ENCODE results near the gene ME2.

DNA sequence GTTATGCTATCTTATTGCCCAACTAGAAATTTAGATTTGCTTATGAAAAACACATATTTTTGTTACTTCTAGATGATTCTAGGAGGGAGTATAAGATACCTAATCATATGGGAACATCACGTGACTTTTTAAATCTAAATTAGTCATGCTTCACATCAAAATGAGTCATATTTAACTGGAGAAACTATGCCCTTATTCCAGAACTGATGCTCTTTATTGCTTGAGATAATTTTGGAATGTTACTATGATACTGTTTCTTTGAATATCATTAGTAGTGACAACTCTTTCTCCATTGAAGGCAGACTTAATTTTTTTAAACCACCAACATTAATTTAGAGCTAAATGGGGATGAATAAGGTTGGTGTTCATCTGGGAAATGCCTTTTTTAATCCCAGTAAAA, 69.0 kb downstream of the ME2 start:
- no peak for TF ChIP-seq NRF1 (IDR thresholded peaks at IDR 0.05; ENCODE audit: low read depth, low read length)
- TF ChIP-seq, protein P1, sequence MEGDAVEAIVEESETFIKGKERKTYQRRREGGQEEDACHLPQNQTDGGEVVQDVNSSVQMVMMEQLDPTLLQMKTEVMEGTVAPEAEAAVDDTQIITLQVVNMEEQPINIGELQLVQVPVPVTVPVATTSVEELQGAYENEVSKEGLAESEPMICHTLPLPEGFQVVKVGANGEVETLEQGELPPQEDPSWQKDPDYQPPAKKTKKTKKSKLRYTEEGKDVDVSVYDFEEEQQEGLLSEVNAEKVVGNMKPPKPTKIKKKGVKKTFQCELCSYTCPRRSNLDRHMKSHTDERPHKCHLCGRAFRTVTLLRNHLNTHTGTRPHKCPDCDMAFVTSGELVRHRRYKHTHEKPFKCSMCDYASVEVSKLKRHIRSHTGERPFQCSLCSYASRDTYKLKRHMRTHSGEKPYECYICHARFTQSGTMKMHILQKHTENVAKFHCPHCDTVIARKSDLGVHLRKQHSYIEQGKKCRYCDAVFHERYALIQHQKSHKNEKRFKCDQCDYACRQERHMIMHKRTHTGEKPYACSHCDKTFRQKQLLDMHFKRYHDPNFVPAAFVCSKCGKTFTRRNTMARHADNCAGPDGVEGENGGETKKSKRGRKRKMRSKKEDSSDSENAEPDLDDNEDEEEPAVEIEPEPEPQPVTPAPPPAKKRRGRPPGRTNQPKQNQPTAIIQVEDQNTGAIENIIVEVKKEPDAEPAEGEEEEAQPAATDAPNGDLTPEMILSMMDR (IDR thresholded peaks at IDR 0.05; ENCODE audit: control extremely low read depth in 1 of 3, insufficient read depth in 1 of 3, low read depth in 1 of 3, low read length in 3 of 3), result no peak
- no peak for TF ChIP-seq TEAD4 (IDR thresholded peaks at IDR 0.05; ENCODE audit: low read depth, low read length)
- no peak for TF ChIP-seq EZH2 (IDR thresholded peaks at IDR 0.05; ENCODE audit: low read depth, low read length, severe bottlenecking)
- TF ChIP-seq BACH1 (IDR thresholded peaks at IDR 0.05; ENCODE audit: low read length), result no peak
- no peak for TF ChIP-seq RFX5 (IDR thresholded peaks at IDR 0.05; ENCODE audit: borderline replicate concordance, low read depth, low read length)

Data from H1 (cell line).